Adipose tissue (tissue), 3 donors: ENCODE results near the gene PWWP2B. TPM values are rescaled to one million over a fixed set of nuclear protein-coding genes. Genes with fewer than 3 reads are reported as not detected.
"Not testable (repeated sequence)": the region's sequence is repeated elsewhere in the genome, so short reads cannot be mapped to it uniquely, and the experiment has no call there.

ENCODE experiments used
- H3K27ac ChIP-seq: one replicate; pipeline ENCODE4 v1.5.1; 2013; ENCODE audit warnings: low read depth, low read length
- WGBS, 3 donors: extraction: QIAGEN DNeasy Blood & Tissue Kit; methylation state at CpG; one replicate each; pipeline ENCODE4 v1.1.7; 2013; 5-methylcytosine and 5-hydroxymethylcytosine counted together
- polyA plus RNA-seq, 3 donors: library from polyadenylated mRNA; stranded (reverse); fragments of 200-250 nt; gene quantifications; one replicate each; pipeline ENCODE4 v1.2.3, GENCODE V29; 2013
- donor health status: healthy with polysubstance abuse.
- donor health status: Bipolar disorder and iron deficiency.
- donor health status: healthy.

Gene PWWP2B
- polyA plus RNA-seq, 3 donors: 9.2 to 33.1 (median 17.2) TPM

GRCh38 chr10:132375116-132375794 is 21.7 kb upstream of the PWWP2B start:
- 85 to 91% (median 85%) methylated on average over 26 of the region's 26 CpGs for WGBS, 3 donors
- no peak overlapping the region for H3K27ac ChIP-seq

GRCh38 chr10:132375795-132376297 is 21.2 kb upstream of the PWWP2B start:
- no peak overlapping the region for H3K27ac ChIP-seq
- 72 to 79% (median 72%) methylated on average over 4 of the region's 4 CpGs for WGBS, 3 donors

GRCh38 chr10:132376394-132376851 is 20.6 kb upstream of the PWWP2B start:
- 85 to 92% (median 85%) methylated on average over 15 of the region's 15 CpGs for WGBS, 3 donors
- no peak overlapping the region for H3K27ac ChIP-seq

- WGBS, 3 donors: 92 to 94% (median 92%) methylated on average over 7 of the region's 7 CpGs
- no peak overlapping the region for H3K27ac ChIP-seq
These were observed 19.7 kb upstream of the PWWP2B start for GRCh38 chr10:132377326-132377725.

GRCh38 chr10:132379026-132379425 is 18.0 kb upstream of the PWWP2B start:
- 72 to 91% (median 74%) methylated on average over 16 of the region's 16 CpGs for WGBS, 3 donors
- not testable (repeated sequence) for H3K27ac ChIP-seq

GRCh38 chr10:132380986-132381385 is 16.0 kb upstream of the PWWP2B start:
- H3K27ac ChIP-seq: not testable (repeated sequence)
- WGBS, 3 donors: 97 to 100% (median 98%) methylated on average over 4 of the region's 4 CpGs

GRCh38 chr10:132381741-132382140 is 15.3 kb upstream of the PWWP2B start:
- 54 to 92% (median 66%) methylated on average over 2 of the region's 2 CpGs for WGBS, 3 donors
- no peak overlapping the region for H3K27ac ChIP-seq

GRCh38 chr10:132382231-132382922 is 14.6 kb upstream of the PWWP2B start:
- WGBS, 3 donors: 84 to 89% (median 88%) methylated on average over 16 of the region's 16 CpGs

GRCh38 chr10:132383101-132383500 is 13.9 kb upstream of the PWWP2B start:
- 76 to 80% (median 79%) methylated on average over 8 of the region's 8 CpGs for WGBS, 3 donors
- H3K27ac ChIP-seq: no peak overlapping the region

More at GRCh38 chr10:132382231-132382922, 14.6 kb upstream of the PWWP2B start:
- no peak overlapping the region for H3K27ac ChIP-seq

- 57 to 71% (median 61%) methylated on average over 13 of the region's 13 CpGs for WGBS, 3 donors
- H3K27ac ChIP-seq: no peak overlapping the region
These were observed 13.2 kb upstream of the PWWP2B start for GRCh38 chr10:132383751-132384196.

GRCh38 chr10:132384618-132385388 is 12.2 kb upstream of the PWWP2B start:
- 86 to 87% (median 86%) methylated on average over 20 of the region's 20 CpGs for WGBS, 3 donors

GRCh38 chr10:132385389-132385667 is 11.7 kb upstream of the PWWP2B start:
- no peak overlapping the region for H3K27ac ChIP-seq
- WGBS, 3 donors: 25 to 53% (median 36%) methylated on average over 5 of the region's 5 CpGs

More at GRCh38 chr10:132384618-132385388, 12.2 kb upstream of the PWWP2B start:
- no peak overlapping the region for H3K27ac ChIP-seq

- H3K27ac ChIP-seq: no peak overlapping the region
- WGBS, 3 donors: 76 to 84% (median 83%) methylated on average over 16 to 18 of the region's 18 CpGs
These were observed 11.1 kb upstream of the PWWP2B start for GRCh38 chr10:132385721-132386418.

GRCh38 chr10:132386419-132386831 is 10.6 kb upstream of the PWWP2B start:
- H3K27ac ChIP-seq: no peak overlapping the region
- WGBS, 3 donors: 77 to 85% (median 84%) methylated on average over 8 to 9 of the region's 9 CpGs

GRCh38 chr10:132386896-132387295 is 10.1 kb upstream of the PWWP2B start:
- WGBS, 3 donors: 100% methylated on average over 1 of the region's 1 CpG
- not testable (repeated sequence) for H3K27ac ChIP-seq

GRCh38 chr10:132387764-132388210 is 9.2 kb upstream of the PWWP2B start:
- H3K27ac ChIP-seq: no peak overlapping the region
- 3 to 6% (median 3%) methylated on average over 23 to 26 of the region's 26 CpGs for WGBS, 3 donors

- WGBS, 3 donors: 16 to 41% (median 22%) methylated on average over 21 to 22 of the region's 22 CpGs
- no peak overlapping the region for H3K27ac ChIP-seq
These were observed 8.0 kb upstream of the PWWP2B start for GRCh38 chr10:132388891-132389432.
